GM10248 (cell line): Measurements from ENCODE around the gene ACTL8.

Experiments
- CTCF ChIA-PET: fragments of 300-600 bp; sonication (Branson Sonifier 250); formaldehyde crosslinking; extraction: SDS; loops from one replicate; lab custom pipeline; 2021; ENCODE audit warnings: antibody characterized with exemption; lab: Yijun Ruan, JAX
- POLR2A ChIA-PET: fragments of 350-650 bp; sonication (Branson Sonifier 250); formaldehyde crosslinking; extraction: SDS; loops from one replicate; lab custom pipeline; 2020; ENCODE audit warnings: antibody characterized with exemption; lab: Yijun Ruan, JAX
- DNase-seq: peaks from one replicate; pipeline ENCODE4 v3.0.0; 2012; ENCODE audit errors: extremely low spot score
- TF ChIP-seq, protein P1 (sequence below): IDR thresholded peaks from 2 replicates; pipeline ENCODE4 v1.5.1; 2012; ENCODE audit warnings: mild to moderate bottlenecking, low read depth; ENCODE audit errors: extremely low read depth, missing control alignments, control extremely low read depth

ACTL8 gene

DNA sequence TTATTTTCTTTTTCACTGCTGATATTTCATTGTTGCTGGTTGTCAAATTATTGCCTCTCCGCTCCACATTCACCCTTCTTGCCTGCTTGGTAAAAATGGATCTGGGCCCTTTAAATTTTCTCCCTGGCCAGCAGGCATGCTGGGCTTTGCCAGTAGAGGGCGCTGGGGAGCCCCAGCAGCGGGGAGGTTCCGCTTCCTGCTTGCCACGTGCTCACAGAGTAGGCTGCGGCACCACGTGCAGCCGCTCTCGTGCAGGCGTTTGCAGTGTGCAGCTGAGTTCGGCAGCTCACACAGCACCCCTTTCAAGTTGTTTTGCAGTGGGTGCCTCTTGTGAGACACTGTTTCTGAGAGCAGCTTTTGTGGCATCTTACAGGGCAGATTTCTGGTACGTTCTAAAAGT is at the start of gene ACTL8:
Gene ACTL8 (plus strand): TSS at position 214 of the 400 bp plus-strand sequence. CDS start 67,676 bp downstream, outside the sequence.
- ChIA-PET CTCF (interaction anchor here (0.9 kb wide), 1 partner anchor 105 kb away, joined by 3 read pairs; no protein-coding TSS in a partner anchor), POLR2A (no interaction called here)
- TF ChIP-seq, protein P1, sequence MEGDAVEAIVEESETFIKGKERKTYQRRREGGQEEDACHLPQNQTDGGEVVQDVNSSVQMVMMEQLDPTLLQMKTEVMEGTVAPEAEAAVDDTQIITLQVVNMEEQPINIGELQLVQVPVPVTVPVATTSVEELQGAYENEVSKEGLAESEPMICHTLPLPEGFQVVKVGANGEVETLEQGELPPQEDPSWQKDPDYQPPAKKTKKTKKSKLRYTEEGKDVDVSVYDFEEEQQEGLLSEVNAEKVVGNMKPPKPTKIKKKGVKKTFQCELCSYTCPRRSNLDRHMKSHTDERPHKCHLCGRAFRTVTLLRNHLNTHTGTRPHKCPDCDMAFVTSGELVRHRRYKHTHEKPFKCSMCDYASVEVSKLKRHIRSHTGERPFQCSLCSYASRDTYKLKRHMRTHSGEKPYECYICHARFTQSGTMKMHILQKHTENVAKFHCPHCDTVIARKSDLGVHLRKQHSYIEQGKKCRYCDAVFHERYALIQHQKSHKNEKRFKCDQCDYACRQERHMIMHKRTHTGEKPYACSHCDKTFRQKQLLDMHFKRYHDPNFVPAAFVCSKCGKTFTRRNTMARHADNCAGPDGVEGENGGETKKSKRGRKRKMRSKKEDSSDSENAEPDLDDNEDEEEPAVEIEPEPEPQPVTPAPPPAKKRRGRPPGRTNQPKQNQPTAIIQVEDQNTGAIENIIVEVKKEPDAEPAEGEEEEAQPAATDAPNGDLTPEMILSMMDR: no peak
- no peak for DNase-seq

GRCh38 chr1:17706445-17706844 is 48.7 kb upstream of the ACTL8 start:
- no peak for DNase-seq
- CTCF ChIA-PET: interaction anchor here (1.2 kb wide), 1 partner anchor 58 kb away, joined by 3 read pairs; no protein-coding TSS in a partner anchor
- TF ChIP-seq, protein P1: no peak
- POLR2A ChIA-PET: no interaction called here

- TF ChIP-seq, protein P1: no peak
- ChIA-PET CTCF (no interaction called here), POLR2A (no interaction called here)
- no peak for DNase-seq
These were observed 45.2 kb upstream of the ACTL8 start for GRCh38 chr1:17709981-17710380.

DNA sequence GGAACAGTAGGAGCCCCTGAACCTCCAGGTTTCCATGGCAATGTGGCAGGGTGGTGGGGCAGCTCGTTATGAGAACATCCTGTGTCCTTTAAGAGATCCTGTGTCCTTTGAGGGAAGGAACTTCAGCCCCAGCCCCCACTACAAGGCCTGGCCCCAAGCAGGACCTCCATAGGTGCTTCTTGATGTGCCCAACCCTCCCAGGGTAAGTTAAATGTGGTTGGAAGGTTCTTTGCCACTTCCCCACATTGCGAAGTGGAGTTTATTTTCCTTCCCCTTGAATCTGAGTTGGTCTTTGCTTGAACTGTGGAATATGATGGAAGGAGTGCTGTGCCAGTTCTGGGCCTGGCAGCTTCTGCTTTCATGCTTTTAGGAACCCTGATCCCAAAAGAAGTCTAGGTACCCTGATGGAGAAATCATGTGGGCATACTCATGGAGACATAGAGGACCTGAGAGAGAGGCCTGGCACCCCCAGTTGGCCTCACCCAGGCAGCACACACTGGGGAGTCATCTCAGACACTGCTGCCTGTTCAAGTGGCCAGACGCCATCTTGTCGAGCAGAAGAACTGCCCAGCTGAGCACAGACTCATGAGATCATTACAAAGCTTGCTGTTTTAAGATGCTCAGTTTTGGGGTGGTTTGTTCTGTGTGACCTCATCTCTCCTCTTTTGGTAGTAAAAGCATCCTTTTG is 44.1 kb upstream of the ACTL8 start:
- DNase-seq: no peak
- ChIA-PET CTCF (no interaction called here), POLR2A (no interaction called here)
- TF ChIP-seq, protein P1: no peak

GRCh38 chr1:17711577-17711910 is 43.6 kb upstream of the ACTL8 start:
- TF ChIP-seq, protein P1: no peak
- CTCF ChIA-PET: no interaction called here
- no peak for DNase-seq

DNA sequence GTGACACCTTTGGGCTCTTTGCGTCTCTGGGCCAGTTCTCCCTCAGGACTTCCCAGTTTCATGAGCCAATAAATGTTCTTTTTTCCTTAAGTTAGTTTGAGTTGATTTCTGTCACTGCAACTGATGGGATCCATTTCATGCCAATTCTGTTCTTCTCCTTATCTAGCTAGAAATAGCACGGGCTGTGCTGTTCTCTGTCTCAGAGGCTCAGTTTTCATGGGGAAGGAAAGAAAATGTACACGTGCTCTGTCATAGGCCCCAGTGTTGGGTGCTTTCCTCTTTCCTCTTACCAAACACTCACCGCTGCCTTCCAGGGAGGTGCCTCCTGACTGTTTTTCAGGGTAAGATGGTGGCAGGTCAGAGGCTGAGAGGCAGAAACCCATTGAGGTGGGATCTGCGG is 43.2 kb upstream of the ACTL8 start:
- CTCF ChIA-PET: no interaction called here
- TF ChIP-seq, protein P1: no peak
- POLR2A ChIA-PET: no interaction called here
- no peak for DNase-seq

More at GRCh38 chr1:17711577-17711910, 43.6 kb upstream of the ACTL8 start:
- POLR2A ChIA-PET: no interaction called here
